PC-3 (cell line): ENCODE results near the gene LRRC42. TPM values are rescaled to one million over a fixed set of nuclear protein-coding genes. Genes with fewer than 3 reads are reported as not detected.

ENCODE experiments used
- ATAC-seq: fragments of 200-7000 bp; cut with Tn5 transposase; 2 replicates; pipeline ENCODE4 v1.9.1; 2020; ENCODE audit warnings: mild to moderate bottlenecking, moderate library complexity
- BruUV-seq: library from RNA; stranded (reverse); fragments of 400-500 nt; replicated peaks from 2 replicates; lab custom pipeline; 2021; lab: Mats Ljungman, UMichigan
- CTCF ChIA-PET: fragments of 300-600 bp; sonication (Branson Sonifier 250); formaldehyde crosslinking; loops from one replicate; lab custom pipeline; 2022; ENCODE audit warnings: antibody characterized with exemption; lab: Charles Lee
- POLR2A ChIA-PET: fragments of 300-600 bp; sonication (Branson Sonifier 250); formaldehyde crosslinking; loops from one replicate; lab custom pipeline; 2022; ENCODE audit warnings: antibody characterized with exemption; ENCODE audit not compliant: unreplicated experiment; lab: Charles Lee
- DNase-seq: peaks from one replicate; pipeline ENCODE4 v3.0.0-alpha.2; 2015
- H2AFZ ChIP-seq: fragments of 300-600 bp; sonication (generic); 2 replicates; pipeline ENCODE4 v1.6.0; 2016; ENCODE audit warnings: antibody characterized with exemption, low read length
- H3F3A ChIP-seq: fragments of 300-600 bp; sonication (generic); one replicate; pipeline ENCODE4 v1.6.0; 2017; ENCODE audit warnings: antibody characterized with exemption, low read length, control low read depth, mild to moderate bottlenecking; ENCODE audit not compliant: unreplicated experiment
- H3K27ac ChIP-seq: fragments of 300-600 bp; sonication (generic); 2 replicates; pipeline ENCODE4 v1.5.1; 2016; ENCODE audit warnings: mild to moderate bottlenecking, low read length
- H3K27me3 ChIP-seq: fragments of 300-600 bp; sonication (generic); 2 replicates; pipeline ENCODE4 v1.6.1; 2016; ENCODE audit warnings: low read length, mixed read lengths
- H3K36me3 ChIP-seq: fragments of 300-600 bp; sonication (generic); 2 replicates; pipeline ENCODE4 v1.6.1; 2016; ENCODE audit warnings: low read depth, mixed run types, low read length, mixed read lengths
- H3K4me1 ChIP-seq: fragments of 300-600 bp; sonication (generic); 2 replicates; pipeline ENCODE4 v1.5.1; 2016; ENCODE audit warnings: low read length; ENCODE audit not compliant: insufficient read depth
- H3K4me2 ChIP-seq: fragments of 300-600 bp; sonication (generic); 2 replicates; pipeline ENCODE4 v1.6.0; 2016; ENCODE audit warnings: low read length
- H3K4me3 ChIP-seq: fragments of 300-600 bp; sonication (generic); 2 replicates; pipeline ENCODE4 v1.5.1; 2016; ENCODE audit warnings: mild to moderate bottlenecking, low read length, mixed read lengths
- H3K79me2 ChIP-seq: fragments of 300-600 bp; sonication (generic); 2 replicates; pipeline ENCODE4 v1.6.1; 2017; ENCODE audit warnings: low read length, mixed read lengths
- H3K9ac ChIP-seq: fragments of 300-600 bp; sonication (generic); 2 replicates; pipeline ENCODE4 v1.6.0; 2016; ENCODE audit warnings: mild to moderate bottlenecking, low read length
- H3K9me2 ChIP-seq: fragments of 300-600 bp; sonication (generic); replicated peaks from 2 replicates; pipeline ENCODE4 v1.6.1; 2016; ENCODE audit warnings: mixed run types, low read length, mixed read lengths
- H3K9me3 ChIP-seq: fragments of 300-600 bp; sonication (generic); 2 replicates; pipeline ENCODE4 v1.6.1; 2016; ENCODE audit warnings: low read length, mixed read lengths
- H4K20me1 ChIP-seq: fragments of 300-600 bp; sonication (generic); 2 replicates; pipeline ENCODE4 v1.6.1; 2016; ENCODE audit warnings: low read length, mixed read lengths
- CTCF ChIP-seq: fragments of 300-600 bp; sonication (generic); conservative IDR thresholded peaks from 2 replicates; pipeline ENCODE4 v1.5.1; 2017; ENCODE audit warnings: antibody characterized with exemption, low read depth, mild to moderate bottlenecking, low read length
- EZH2 ChIP-seq: fragments of 300-600 bp; sonication (generic); IDR thresholded peaks from one replicate; pipeline ENCODE4 v1.6.1; 2017; ENCODE audit warnings: antibody characterized with exemption, mild to moderate bottlenecking, low read length; ENCODE audit not compliant: unreplicated experiment
- EZH2phosphoT487 ChIP-seq: fragments of 300-600 bp; sonication (generic); IDR thresholded peaks from 2 replicates; pipeline ENCODE4 v1.6.1; 2018; ENCODE audit warnings: mild to moderate bottlenecking, antibody characterized with exemption, low read length, borderline replicate concordance
- intact Hi-C: fragments of 100-400 bp; cut with micrococcal nuclease; formaldehyde crosslinking; loops from 2 replicates; pipeline ENCODE4 v1.9.0; 2023
- total RNA-seq: library from RNA; depleted of rRNA; stranded (reverse); fragments of >200 nt; gene quantifications from 2 replicates; pipeline ENCODE4 v1.2.3, GENCODE V29; 2014

The LRRC42 gene
- total RNA-seq, 1 experiment from 2014 or later = 27.3 TPM

- intact Hi-C loops = loop anchor here (2.0 to 5.0 kb wide), 2 partner anchors 69 to 104 kb away; partner anchors contain the start of genes TCEANC2 and TMEM59
These were observed 2.1 kb downstream of the LRRC42 start for GRCh38 chr1:53948291-53948690.

GRCh38 chr1:53949023-53949990 is 3.2 kb downstream of the LRRC42 start:
- Histone ChIP-seq H3K9ac (no peak overlapping the region), H3K4me3 (no peak overlapping the region), H4K20me1 (no peaks in the 10 kb centered on the region), H3K9me3 (no peaks in the 10 kb centered on the region), H3K9me2 (no peaks in the 10 kb centered on the region), H3K36me3 (no peaks in the 10 kb centered on the region; the same call in 1 of the 2 replicates), H3F3A (no peaks in the 10 kb centered on the region), H3K4me1 (peaks cover 19% of the 10 kb centered on the region), H2AFZ (no peak overlapping the region), H3K27ac (no peak overlapping the region), H3K27me3 (no peaks in the 10 kb centered on the region), H3K79me2 (peaks cover 48% of the 10 kb centered on the region), H3K4me2 (no peak overlapping the region)
- CTCF ChIA-PET = interaction anchor here (0.6 kb wide), 1 partner anchor 10 kb away, joined by 10 read pairs; no protein-coding TSS in a partner anchor
- POLR2A ChIA-PET = no interaction called here
- no peak for TF ChIP-seq EZH2
- TF ChIP-seq EZH2phosphoT487 = no peak
- TF ChIP-seq CTCF = peak; percentile 85
- DNase-seq (peak; percentile 72), ATAC-seq (no peak)
- BruUV-seq = TSS peak; percentile 9
- intact Hi-C loops = loop anchor here (2.0 to 5.0 kb wide), 2 partner anchors 71 to 103 kb away; partner anchors contain the start of genes TCEANC2 and TMEM59

More at GRCh38 chr1:53948291-53948690, 2.1 kb downstream of the LRRC42 start:
- no peak for TF ChIP-seq EZH2phosphoT487
- no peak for TF ChIP-seq CTCF
- TF ChIP-seq EZH2 = no peak
- ChIA-PET POLR2A (no interaction called here), CTCF (interaction anchor here (1.3 kb wide), 1 partner anchor 20 kb away, joined by 3 read pairs; no protein-coding TSS in a partner anchor)
- no peaks in the 10 kb centered on the region for H3K9me3 ChIP-seq
- no peak overlapping the region for H2AFZ ChIP-seq
- no peaks in the 10 kb centered on the region; the same call in 1 of the 2 replicates for H3K36me3 ChIP-seq
- H4K20me1 ChIP-seq = no peaks in the 10 kb centered on the region
- H3K9me2 ChIP-seq = no peaks in the 10 kb centered on the region
- no peak overlapping the region for H3K4me3 ChIP-seq
- H3K27ac ChIP-seq = no peak overlapping the region
- ATAC-seq (no peak), DNase-seq (no peak)
- H3K4me1 ChIP-seq = peaks cover 28% of the 10 kb centered on the region
- peaks cover 56% of the 10 kb centered on the region for H3K79me2 ChIP-seq
- H3K4me2 ChIP-seq = no peak overlapping the region
- H3K27me3 ChIP-seq = no peaks in the 10 kb centered on the region
- H3F3A ChIP-seq = peaks cover 2% of the 10 kb centered on the region
- no peak overlapping the region for H3K9ac ChIP-seq
- BruUV-seq = no TSS peak
